Measurements from ENCODE around the gene SHANK3. TPM values are rescaled to one million over a fixed set of nuclear protein-coding genes. Genes with fewer than 3 reads are reported as not detected.
A peak's percentile ranks its signal among the peaks of the same experiment; 100 is the strongest.

Gene SHANK3
- total RNA-seq, 1 donor from 2014 or later, result 10.6 TPM

DNA sequence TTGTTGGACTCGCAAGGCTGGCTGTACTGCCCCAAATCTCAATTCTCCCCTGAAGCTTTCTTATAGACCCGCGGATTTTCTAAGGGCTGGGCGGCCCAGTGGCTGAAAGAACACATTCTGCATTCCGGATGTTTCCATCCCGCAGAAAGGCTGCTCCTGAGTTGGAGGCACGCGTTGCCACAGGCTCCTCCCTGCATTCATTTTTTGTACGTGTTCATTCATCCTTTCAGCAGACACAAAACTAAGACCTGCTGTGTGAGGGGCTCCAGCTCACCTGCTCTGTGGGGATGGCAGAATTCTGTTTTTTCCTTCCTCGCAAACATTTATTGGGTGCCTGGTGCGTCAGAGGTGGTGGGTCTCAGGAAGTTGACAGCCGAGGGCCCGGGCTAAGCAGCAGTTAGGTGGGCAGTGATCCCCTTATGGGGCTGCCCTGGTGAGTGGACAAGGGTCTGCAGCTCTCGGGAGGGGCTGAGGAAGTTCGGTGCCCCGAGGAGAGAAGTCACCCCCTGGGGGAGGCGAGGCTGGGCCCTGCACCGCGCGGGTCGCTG is 23.7 kb downstream of the SHANK3 start:
- peaks cover 5% of the 10 kb centered on the region for H3K36me3 Mint-ChIP-seq (ENCODE audit: low read depth, unreplicated experiment)
- Histone ChIP-seq H3K4me1 (ENCODE audit: insufficient read depth, low read length) (peaks cover 10% of the 10 kb centered on the region), H3K9ac (ENCODE audit: low read length) (no peak overlapping the region), H3K27me3 (ENCODE audit: insufficient read depth, low read length) (no peaks in the 10 kb centered on the region), H2AFZ (ENCODE audit: low read depth, low read length) (no peak overlapping the region), H3K27ac (ENCODE audit: low read depth, low read length) (no peak overlapping the region), H3K79me2 (ENCODE audit: insufficient read depth, low read length) (no peaks in the 10 kb centered on the region), H3K9me3 (ENCODE audit: insufficient read depth, low read depth, low read length) (no peaks in the 10 kb centered on the region), H4K20me1 (ENCODE audit: insufficient read depth, low read length) (peaks cover 17% of the 10 kb centered on the region), H3K4me3 (ENCODE audit: insufficient read depth, low read depth, low read length) (no peak overlapping the region), H3K36me3 (ENCODE audit: insufficient read depth, low read length) (no peaks in the 10 kb centered on the region), H3K4me2 (ENCODE audit: low read length) (peak overlapping the region; percentile 75)
- H3K4me3 Mint-ChIP-seq (ENCODE audit: unreplicated experiment), result peak overlapping the region; percentile 74
- peaks cover 7% of the 10 kb centered on the region for H3K4me1 Mint-ChIP-seq (ENCODE audit: low read depth, unreplicated experiment)
- H3K27ac Mint-ChIP-seq (ENCODE audit: unreplicated experiment), result peak overlapping the region; percentile 53
- DNase-seq (ENCODE audit: low read depth) (no peak), FAIRE-seq (no peak)
- peaks cover 11% of the 10 kb centered on the region for H3K27me3 Mint-ChIP-seq (ENCODE audit: low read depth, unreplicated experiment)
- no peaks in the 10 kb centered on the region for H3K9me3 Mint-ChIP-seq (ENCODE audit: unreplicated experiment)
- TF ChIP-seq, protein P1, sequence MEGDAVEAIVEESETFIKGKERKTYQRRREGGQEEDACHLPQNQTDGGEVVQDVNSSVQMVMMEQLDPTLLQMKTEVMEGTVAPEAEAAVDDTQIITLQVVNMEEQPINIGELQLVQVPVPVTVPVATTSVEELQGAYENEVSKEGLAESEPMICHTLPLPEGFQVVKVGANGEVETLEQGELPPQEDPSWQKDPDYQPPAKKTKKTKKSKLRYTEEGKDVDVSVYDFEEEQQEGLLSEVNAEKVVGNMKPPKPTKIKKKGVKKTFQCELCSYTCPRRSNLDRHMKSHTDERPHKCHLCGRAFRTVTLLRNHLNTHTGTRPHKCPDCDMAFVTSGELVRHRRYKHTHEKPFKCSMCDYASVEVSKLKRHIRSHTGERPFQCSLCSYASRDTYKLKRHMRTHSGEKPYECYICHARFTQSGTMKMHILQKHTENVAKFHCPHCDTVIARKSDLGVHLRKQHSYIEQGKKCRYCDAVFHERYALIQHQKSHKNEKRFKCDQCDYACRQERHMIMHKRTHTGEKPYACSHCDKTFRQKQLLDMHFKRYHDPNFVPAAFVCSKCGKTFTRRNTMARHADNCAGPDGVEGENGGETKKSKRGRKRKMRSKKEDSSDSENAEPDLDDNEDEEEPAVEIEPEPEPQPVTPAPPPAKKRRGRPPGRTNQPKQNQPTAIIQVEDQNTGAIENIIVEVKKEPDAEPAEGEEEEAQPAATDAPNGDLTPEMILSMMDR (IDR thresholded peaks at IDR 0.05; ENCODE audit: insufficient read depth, low read depth, low read length), result no peak
- no peak for TF ChIP-seq EZH2 (IDR thresholded peaks at IDR 0.05; ENCODE audit: insufficient read depth, low read length)

DNA sequence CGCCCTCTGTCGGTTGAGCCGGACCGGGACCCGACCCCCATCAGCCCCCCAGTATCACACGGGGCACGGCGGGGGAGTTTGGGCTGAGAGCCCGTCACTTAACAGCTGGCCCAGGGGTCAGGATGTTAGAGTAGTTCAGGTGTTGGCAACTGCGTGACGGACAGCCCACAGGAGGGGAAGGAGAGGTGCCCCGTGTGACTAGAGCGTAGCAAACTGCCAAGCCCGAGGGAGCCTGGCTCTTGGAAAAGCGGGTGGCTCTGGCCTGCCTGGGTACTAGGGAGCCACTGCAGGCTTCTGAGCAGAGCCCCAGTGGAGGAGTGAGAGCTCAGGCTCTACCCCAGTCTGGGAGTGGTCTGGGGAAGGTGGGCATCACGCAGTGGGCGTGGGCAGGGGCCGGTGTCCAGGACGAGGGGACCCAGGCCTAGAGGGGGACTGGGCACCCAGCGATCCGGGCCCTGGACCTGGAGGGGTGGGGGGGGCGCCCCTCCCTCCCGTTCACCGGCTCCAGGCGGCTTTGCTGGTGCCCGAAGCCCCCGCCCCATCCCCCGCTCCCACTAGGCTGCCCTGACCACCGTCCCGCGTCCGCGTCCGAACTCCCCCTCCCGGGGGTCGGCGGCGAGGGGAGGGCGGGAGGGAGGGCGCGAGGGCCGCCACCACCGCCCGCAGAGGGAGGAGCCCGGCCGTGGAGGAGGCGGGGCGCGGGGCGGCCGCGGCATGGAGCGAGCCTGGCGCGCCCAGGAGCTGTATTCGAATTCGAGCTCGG is 24.4 kb downstream of the SHANK3 start:
- TF ChIP-seq, protein P1 (IDR thresholded peaks at IDR 0.05; ENCODE audit: insufficient read depth, low read depth, low read length), result peak; percentile 30
- TF ChIP-seq EZH2 (IDR thresholded peaks at IDR 0.05; ENCODE audit: insufficient read depth, low read length), result no peak
- H3K4me1 ChIP-seq (ENCODE audit: insufficient read depth, low read length), result peaks cover 10% of the 10 kb centered on the region
- DNase-seq (ENCODE audit: low read depth) (no peak), FAIRE-seq (no peak)
- Mint-ChIP-seq H3K9me3 (ENCODE audit: unreplicated experiment) (no peaks in the 10 kb centered on the region), H3K36me3 (ENCODE audit: low read depth, unreplicated experiment) (peaks cover 5% of the 10 kb centered on the region), H3K4me3 (ENCODE audit: unreplicated experiment) (peak overlapping the region; percentile 74), H3K4me1 (ENCODE audit: low read depth, unreplicated experiment) (peaks cover 10% of the 10 kb centered on the region), H3K27ac (ENCODE audit: unreplicated experiment) (no peak overlapping the region), H3K27me3 (ENCODE audit: low read depth, unreplicated experiment) (peaks cover 11% of the 10 kb centered on the region)
- no peak overlapping the region for H3K9ac ChIP-seq (ENCODE audit: low read length)
- H4K20me1 ChIP-seq (ENCODE audit: insufficient read depth, low read length), result peaks cover 20% of the 10 kb centered on the region
- H3K4me2 ChIP-seq (ENCODE audit: low read length), result peak overlapping the region; percentile 75
- H3K9me3 ChIP-seq (ENCODE audit: insufficient read depth, low read depth, low read length), result no peaks in the 10 kb centered on the region
- H3K36me3 ChIP-seq (ENCODE audit: insufficient read depth, low read length), result no peaks in the 10 kb centered on the region
- H3K27me3 ChIP-seq (ENCODE audit: insufficient read depth, low read length), result no peaks in the 10 kb centered on the region
- peak overlapping the region; percentile 17 for H3K4me3 ChIP-seq (ENCODE audit: insufficient read depth, low read depth, low read length)
- H3K79me2 ChIP-seq (ENCODE audit: insufficient read depth, low read length), result no peaks in the 10 kb centered on the region
- H2AFZ ChIP-seq (ENCODE audit: low read depth, low read length), result peak overlapping the region; percentile 42
- no peak overlapping the region for H3K27ac ChIP-seq (ENCODE audit: low read depth, low read length)
